KMS-11 (cell line): ENCODE results near the gene MGAT4B.
A peak's percentile ranks its signal among the peaks of the same experiment; 100 is the strongest.

Source experiments
- H2AFZ ChIP-seq: fragments of 200-600 bp; sonication (generic); 2 replicates; pipeline ENCODE4 v1.6.1; 2016; ENCODE audit warnings: antibody characterized with exemption, mixed run types, low read depth
- H3K27ac ChIP-seq: fragments of 200-600 bp; sonication (generic); 2 replicates; pipeline ENCODE4 v1.6.1; 2016; ENCODE audit warnings: mild to moderate bottlenecking, mixed run types
- H3K27me3 ChIP-seq: fragments of 200-600 bp; sonication (generic); 2 replicates; pipeline ENCODE4 v1.6.1; 2017; ENCODE audit warnings: mild to moderate bottlenecking, low read depth, mixed run types, moderate library complexity; ENCODE audit not compliant: insufficient read depth
- H3K36me3 ChIP-seq: fragments of 200-600 bp; sonication (generic); 2 replicates; pipeline ENCODE4 v1.6.1; 2017; ENCODE audit warnings: mild to moderate bottlenecking, mixed run types; ENCODE audit not compliant: insufficient read depth
- H3K4me1 ChIP-seq: fragments of 200-600 bp; sonication (generic); 2 replicates; pipeline ENCODE4 v1.6.1; 2016; ENCODE audit warnings: mild to moderate bottlenecking, low read depth, mixed run types; ENCODE audit not compliant: poor library complexity, severe bottlenecking
- H3K4me2 ChIP-seq: fragments of 200-600 bp; sonication (generic); 2 replicates; pipeline ENCODE4 v1.7.0; 2016; ENCODE audit warnings: mild to moderate bottlenecking, mixed run types
- H3K4me3 ChIP-seq: fragments of 200-600 bp; sonication (generic); IDR thresholded peaks from 2 replicates; pipeline ENCODE4 v1.6.1; 2017; ENCODE audit warnings: low read depth, low read length, mixed read lengths; ENCODE audit not compliant: insufficient read depth
- H3K79me2 ChIP-seq: fragments of 200-600 bp; sonication (generic); 2 replicates; pipeline ENCODE4 v1.6.1; 2016; ENCODE audit warnings: low read depth, mixed run types; ENCODE audit not compliant: insufficient read depth
- H3K9ac ChIP-seq: fragments of 200-600 bp; sonication (generic); 2 replicates; pipeline ENCODE4 v1.6.1; 2016; ENCODE audit warnings: mild to moderate bottlenecking, mixed run types
- H4K20me1 ChIP-seq: fragments of 200-600 bp; sonication (generic); 2 replicates; pipeline ENCODE4 v1.6.1; 2016; ENCODE audit warnings: mild to moderate bottlenecking, mixed run types; ENCODE audit not compliant: insufficient read depth
- CTCF ChIP-seq: fragments of 200-600 bp; sonication (generic); conservative IDR thresholded peaks from 2 replicates; pipeline ENCODE4 v1.6.1; 2017; ENCODE audit warnings: low read depth, mild to moderate bottlenecking, antibody characterized with exemption, low read length, moderate library complexity, mixed read lengths

Gene MGAT4B

GRCh38 chr5:179823937-179824744 is 17.5 kb upstream of the MGAT4B start:
- no peak overlapping the region for H3K4me3 ChIP-seq
- no peaks in the 10 kb centered on the region for H3K36me3 ChIP-seq
- H3K27me3 ChIP-seq, result no peaks in the 10 kb centered on the region
- no peak overlapping the region for H3K27ac ChIP-seq
- no peak overlapping the region for H2AFZ ChIP-seq
- H3K79me2 ChIP-seq, result peaks cover 31% of the 10 kb centered on the region
- no peak for TF ChIP-seq CTCF
- H3K4me2 ChIP-seq, result no peak overlapping the region
- H3K4me1 ChIP-seq, result peaks cover 20% of the 10 kb centered on the region
- H3K9ac ChIP-seq, result no peak overlapping the region
- peaks cover 11% of the 10 kb centered on the region; the same call in 1 of the 2 replicates for H4K20me1 ChIP-seq

GRCh38 chr5:179822444-179822990 is 15.9 kb upstream of the MGAT4B start:
- H4K20me1 ChIP-seq, result peaks cover 11% of the 10 kb centered on the region; the same call in 1 of the 2 replicates
- H3K36me3 ChIP-seq, result no peaks in the 10 kb centered on the region
- H3K9ac ChIP-seq, result peak overlapping the region; percentile 90; the same call in 1 of the 2 replicates
- peak overlapping the region; percentile 41 for H3K4me2 ChIP-seq
- no peak overlapping the region for H3K4me3 ChIP-seq
- peaks cover 31% of the 10 kb centered on the region for H3K79me2 ChIP-seq
- no peak for TF ChIP-seq CTCF
- H2AFZ ChIP-seq, result no peak overlapping the region
- H3K27ac ChIP-seq, result no peak overlapping the region; the same call in 1 of the 2 replicates
- H3K27me3 ChIP-seq, result no peaks in the 10 kb centered on the region
- peaks cover 29% of the 10 kb centered on the region for H3K4me1 ChIP-seq

GRCh38 chr5:179822059-179822432 is 15.4 kb upstream of the MGAT4B start:
- Histone ChIP-seq H3K79me2 (peaks cover 31% of the 10 kb centered on the region), H3K9ac (peak overlapping the region; percentile 90; the same call in 1 of the 2 replicates), H3K4me3 (no peak overlapping the region), H3K27ac (peak overlapping the region; percentile 99; the same call in 1 of the 2 replicates), H3K27me3 (no peaks in the 10 kb centered on the region), H4K20me1 (peaks cover 11% of the 10 kb centered on the region; the same call in 1 of the 2 replicates), H3K4me1 (peaks cover 30% of the 10 kb centered on the region), H3K4me2 (peak overlapping the region; percentile 41), H2AFZ (no peak overlapping the region), H3K36me3 (no peaks in the 10 kb centered on the region)
- TF ChIP-seq CTCF, result no peak

- Histone ChIP-seq H3K27me3 (no peaks in the 10 kb centered on the region), H3K4me3 (no peak overlapping the region), H2AFZ (no peak overlapping the region), H3K4me2 (peak overlapping the region; percentile 41), H4K20me1 (peaks cover 11% of the 10 kb centered on the region; the same call in 1 of the 2 replicates), H3K4me1 (peaks cover 30% of the 10 kb centered on the region), H3K79me2 (peaks cover 31% of the 10 kb centered on the region), H3K9ac (peak overlapping the region; percentile 90), H3K27ac (peak overlapping the region; percentile 99), H3K36me3 (no peaks in the 10 kb centered on the region)
- no peak for TF ChIP-seq CTCF
Observed at GRCh38 chr5:179821298-179822058, 14.8 kb upstream of the MGAT4B start.
